ENCODE measurements around the gene RBM27.

The RBM27 gene

DNA sequence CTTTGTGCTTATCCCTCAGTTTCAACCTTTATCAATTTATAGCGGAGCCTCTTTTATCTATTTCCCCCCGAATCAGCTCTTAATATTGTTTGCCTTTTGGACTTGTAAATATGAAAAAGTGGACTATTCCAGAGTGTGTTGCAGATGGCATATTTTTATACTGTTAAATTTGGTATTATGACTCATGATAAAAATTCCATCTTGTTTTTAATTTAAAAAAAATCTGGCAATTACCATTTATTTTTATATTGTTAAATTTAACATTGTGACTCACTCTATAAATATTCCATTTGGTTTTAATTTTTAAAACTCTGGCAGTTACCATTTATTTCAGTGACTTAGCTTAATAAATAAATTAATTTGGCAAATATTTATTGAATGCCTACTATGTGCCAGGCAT, 37.5 kb downstream of the RBM27 start:
- no peaks in the 10 kb centered on the region for H3K79me2 ChIP-seq (ENCODE audit: insufficient read depth, low read length)
- no peak overlapping the region for H3K9ac ChIP-seq (ENCODE audit: low read depth, low read length, poor library complexity, severe bottlenecking)
- no peak overlapping the region for H2AFZ ChIP-seq (ENCODE audit: low read length)
- no peak overlapping the region for H3K4me3 ChIP-seq (ENCODE audit: low read length, poor library complexity, severe bottlenecking)
- H4K20me1 ChIP-seq (ENCODE audit: insufficient read depth, low read length, poor library complexity, severe bottlenecking), result peaks cover 5% of the 10 kb centered on the region
- H3K4me2 ChIP-seq (ENCODE audit: low read depth, low read length, poor library complexity, severe bottlenecking), result no peak overlapping the region
- no peaks in the 10 kb centered on the region for H3K9me2 ChIP-seq (replicated peaks; ENCODE audit: low read depth, low read length)
- no peaks in the 10 kb centered on the region for H3K4me1 ChIP-seq (ENCODE audit: insufficient read depth, low read length, poor library complexity, severe bottlenecking)
- H3K27me3 ChIP-seq (ENCODE audit: insufficient read depth, low read length, poor library complexity, severe bottlenecking), result no peaks in the 10 kb centered on the region
- H3F3A ChIP-seq (ENCODE audit: low read depth), result no peaks in the 10 kb centered on the region
- no peaks in the 10 kb centered on the region for H3K9me3 ChIP-seq (ENCODE audit: insufficient read depth, low read depth, low read length)
- H3K36me3 ChIP-seq (ENCODE audit: insufficient read depth, low read length), result peaks cover 66% of the 10 kb centered on the region
- no peak for TF ChIP-seq EZH2phosphoT487 (IDR thresholded peaks at IDR 0.05; ENCODE audit: borderline replicate concordance)
- TF ChIP-seq, protein P1, sequence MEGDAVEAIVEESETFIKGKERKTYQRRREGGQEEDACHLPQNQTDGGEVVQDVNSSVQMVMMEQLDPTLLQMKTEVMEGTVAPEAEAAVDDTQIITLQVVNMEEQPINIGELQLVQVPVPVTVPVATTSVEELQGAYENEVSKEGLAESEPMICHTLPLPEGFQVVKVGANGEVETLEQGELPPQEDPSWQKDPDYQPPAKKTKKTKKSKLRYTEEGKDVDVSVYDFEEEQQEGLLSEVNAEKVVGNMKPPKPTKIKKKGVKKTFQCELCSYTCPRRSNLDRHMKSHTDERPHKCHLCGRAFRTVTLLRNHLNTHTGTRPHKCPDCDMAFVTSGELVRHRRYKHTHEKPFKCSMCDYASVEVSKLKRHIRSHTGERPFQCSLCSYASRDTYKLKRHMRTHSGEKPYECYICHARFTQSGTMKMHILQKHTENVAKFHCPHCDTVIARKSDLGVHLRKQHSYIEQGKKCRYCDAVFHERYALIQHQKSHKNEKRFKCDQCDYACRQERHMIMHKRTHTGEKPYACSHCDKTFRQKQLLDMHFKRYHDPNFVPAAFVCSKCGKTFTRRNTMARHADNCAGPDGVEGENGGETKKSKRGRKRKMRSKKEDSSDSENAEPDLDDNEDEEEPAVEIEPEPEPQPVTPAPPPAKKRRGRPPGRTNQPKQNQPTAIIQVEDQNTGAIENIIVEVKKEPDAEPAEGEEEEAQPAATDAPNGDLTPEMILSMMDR (conservative IDR thresholded peaks at IDR 0.05; ENCODE audit: low read length), result no peak

DNA sequence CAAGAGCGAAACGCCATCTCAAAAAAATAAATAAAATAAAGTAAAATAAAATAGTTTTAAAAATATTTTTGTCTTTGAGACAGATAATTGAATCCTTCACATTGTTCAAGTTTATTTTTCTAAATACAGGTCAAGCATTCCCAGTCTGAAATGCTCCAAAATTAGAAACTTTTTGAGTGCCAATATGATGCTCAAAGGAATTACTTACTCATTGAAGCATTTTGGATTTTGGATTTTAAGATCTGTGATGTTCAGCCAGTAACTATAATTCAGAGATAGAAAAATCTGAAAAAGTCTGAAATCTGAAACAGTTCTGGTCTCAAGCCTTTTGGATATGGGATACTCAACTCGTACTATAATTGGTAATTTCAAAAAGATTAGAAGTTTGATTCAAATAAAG, 39.8 kb downstream of the RBM27 start:
- H2AFZ ChIP-seq (ENCODE audit: low read length), result no peak overlapping the region
- no peaks in the 10 kb centered on the region for H3F3A ChIP-seq (ENCODE audit: low read depth)
- no peaks in the 10 kb centered on the region for H3K79me2 ChIP-seq (ENCODE audit: insufficient read depth, low read length)
- H3K4me2 ChIP-seq (ENCODE audit: low read depth, low read length, poor library complexity, severe bottlenecking), result no peak overlapping the region
- no peaks in the 10 kb centered on the region for H3K9me2 ChIP-seq (replicated peaks; ENCODE audit: low read depth, low read length)
- TF ChIP-seq, protein P1 (conservative IDR thresholded peaks at IDR 0.05; ENCODE audit: low read length), result no peak
- no peak for TF ChIP-seq EZH2phosphoT487 (IDR thresholded peaks at IDR 0.05; ENCODE audit: borderline replicate concordance)
- peaks cover 5% of the 10 kb centered on the region for H4K20me1 ChIP-seq (ENCODE audit: insufficient read depth, low read length, poor library complexity, severe bottlenecking)
- no peaks in the 10 kb centered on the region for H3K27me3 ChIP-seq (ENCODE audit: insufficient read depth, low read length, poor library complexity, severe bottlenecking)
- H3K9me3 ChIP-seq (ENCODE audit: insufficient read depth, low read depth, low read length), result no peaks in the 10 kb centered on the region
- H3K4me1 ChIP-seq (ENCODE audit: insufficient read depth, low read length, poor library complexity, severe bottlenecking), result no peaks in the 10 kb centered on the region
- no peak overlapping the region for H3K4me3 ChIP-seq (ENCODE audit: low read length, poor library complexity, severe bottlenecking)
- no peak overlapping the region for H3K9ac ChIP-seq (ENCODE audit: low read depth, low read length, poor library complexity, severe bottlenecking)
- H3K36me3 ChIP-seq (ENCODE audit: insufficient read depth, low read length), result peaks cover 62% of the 10 kb centered on the region; the same call in 1 of the 2 replicates

GRCh38 chr5:146248561-146248960, 45.2 kb downstream of the RBM27 start:
- peaks cover 48% of the 10 kb centered on the region; the same call in 1 of the 2 replicates for H3K36me3 ChIP-seq (ENCODE audit: insufficient read depth, low read length)
- peaks cover 5% of the 10 kb centered on the region for H4K20me1 ChIP-seq (ENCODE audit: insufficient read depth, low read length, poor library complexity, severe bottlenecking)
- no peaks in the 10 kb centered on the region for H3K9me2 ChIP-seq (replicated peaks; ENCODE audit: low read depth, low read length)
- H3K4me3 ChIP-seq (ENCODE audit: low read length, poor library complexity, severe bottlenecking), result no peak overlapping the region
- H2AFZ ChIP-seq (ENCODE audit: low read length), result no peak overlapping the region
- no peaks in the 10 kb centered on the region for H3F3A ChIP-seq (ENCODE audit: low read depth)
- H3K4me1 ChIP-seq (ENCODE audit: insufficient read depth, low read length, poor library complexity, severe bottlenecking), result no peaks in the 10 kb centered on the region
- no peaks in the 10 kb centered on the region for H3K27me3 ChIP-seq (ENCODE audit: insufficient read depth, low read length, poor library complexity, severe bottlenecking)
- H3K79me2 ChIP-seq (ENCODE audit: insufficient read depth, low read length), result no peaks in the 10 kb centered on the region
- H3K4me2 ChIP-seq (ENCODE audit: low read depth, low read length, poor library complexity, severe bottlenecking), result no peak overlapping the region
- TF ChIP-seq, protein P1 (conservative IDR thresholded peaks at IDR 0.05; ENCODE audit: low read length), result no peak
- no peak for TF ChIP-seq EZH2phosphoT487 (IDR thresholded peaks at IDR 0.05; ENCODE audit: borderline replicate concordance)
- no peaks in the 10 kb centered on the region for H3K9me3 ChIP-seq (ENCODE audit: insufficient read depth, low read depth, low read length)
- no peak overlapping the region for H3K9ac ChIP-seq (ENCODE audit: low read depth, low read length, poor library complexity, severe bottlenecking)
